HCT116 (cell line): ENCODE measurements around the gene NUMB. TPM values are rescaled to one million over a fixed set of nuclear protein-coding genes. Genes with fewer than 3 reads are reported as not detected.

Source experiments
- ATAC-seq: fragments of 200-7000 bp; cut with Tn5 transposase; 2 replicates; pipeline ENCODE4 v1.9.1; 2020; ENCODE audit warnings: mild to moderate bottlenecking, moderate library complexity
- BruUV-seq: library from RNA; stranded (reverse); fragments of 400-500 nt; replicated peaks from 2 replicates; lab custom pipeline; 2021; lab: Mats Ljungman, UMichigan
- CTCF ChIA-PET: fragments of 300-600 bp; sonication (Branson Sonifier 250); formaldehyde crosslinking; loops from one replicate; lab custom pipeline; 2021; ENCODE audit warnings: antibody characterized with exemption; lab: Charles Lee
- POLR2A ChIA-PET: fragments of 300-600, 350-600 bp; sonication (Branson Sonifier 250); formaldehyde crosslinking; loops from one replicate; lab custom pipeline; 2021; ENCODE audit warnings: antibody characterized with exemption; lab: Charles Lee
- RAD21 ChIA-PET, 2 experiments: fragments of 300-600 bp; sonication (Branson Sonifier 250); formaldehyde crosslinking; loops; one replicate each; lab custom pipeline; 2023; ENCODE audit warnings: low total read pairs in 2 of 2; ENCODE audit not compliant: uncharacterized antibody in 2 of 2, unreplicated experiment in 2 of 2, low non-redundant PET in 1 of 2; lab: Charles Lee
- DNase-seq: peaks from one replicate; pipeline ENCODE4 v3.0.0-alpha.2; 2010; ENCODE audit warnings: low read depth, low spot score
- H2AFZ ChIP-seq: fragments of 200-600 bp; shearing (Covaris generic), sonication (generic); 2 replicates; pipeline ENCODE4 v1.6.1; 2017; ENCODE audit warnings: low read depth, mixed run types, mixed read lengths, antibody characterized with exemption, low read length; ENCODE audit not compliant: poor library complexity, severe bottlenecking
- H3K27ac ChIP-seq: 2 replicates; pipeline ENCODE4 v1.5.1; 2012; ENCODE audit warnings: low read depth, low read length
- H3K27me3 ChIP-seq: fragments of 200-600 bp; sonication (generic); 2 replicates; pipeline ENCODE4 v1.6.1; 2016; ENCODE audit warnings: mixed run types, low read length, mixed read lengths; ENCODE audit not compliant: insufficient read depth
- H3K36me3 ChIP-seq, 2 experiments: fragments of 200-500 bp in 1 of 2; fragments of 200-600 bp in 1 of 2; sonication (Bioruptor generic) in 1 of 2; sonication (generic) in 1 of 2; 2 replicates each; pipeline versions ENCODE4 v1.5.1 to v1.6.1; 2014 to 2016; ENCODE audit warnings: low read length in 2 of 2, inconsistent platforms in 1 of 2, mixed read lengths in 1 of 2, mixed run types in 1 of 2; ENCODE audit not compliant: insufficient read depth in 2 of 2, control insufficient read depth in 1 of 2
- H3K4me1 ChIP-seq, 2 experiments: fragments of 200-600 bp in 1 of 2; sonication (generic) in 1 of 2; 2 replicates each; pipeline versions ENCODE4 v1.5.1 to v1.6.1; 2012 to 2017; ENCODE audit warnings: low read length in 2 of 2, inconsistent platforms in 1 of 2, mild to moderate bottlenecking in 1 of 2, mixed read lengths in 1 of 2, mixed run types in 1 of 2, moderate library complexity in 1 of 2; ENCODE audit not compliant: insufficient read depth in 2 of 2, control insufficient read depth in 1 of 2
- H3K4me2 ChIP-seq: fragments of 200-600 bp; sonication (generic); 2 replicates; pipeline ENCODE4 v1.6.1; 2017; ENCODE audit warnings: mixed run types, low read length, mixed read lengths
- H3K4me3 ChIP-seq, 2 experiments: fragments of 200-600 bp in 1 of 2; sonication (generic) in 1 of 2; replicated peaks in 1 of 2; 2 replicates each; pipeline ENCODE4 v1.5.1; 2011 to 2016; ENCODE audit warnings: low read length in 2 of 2, control low read depth in 1 of 2, low read depth in 1 of 2, mild to moderate bottlenecking in 1 of 2, mixed read lengths in 1 of 2, mixed run types in 1 of 2
- H3K79me2 ChIP-seq: fragments of 200-600 bp; sonication (generic); 2 replicates; pipeline ENCODE4 v1.6.1; 2017; ENCODE audit warnings: mild to moderate bottlenecking, mixed run types, low read length, moderate library complexity, mixed read lengths; ENCODE audit not compliant: insufficient read depth
- H3K9ac ChIP-seq: fragments of 200-600 bp; sonication (generic); 2 replicates; pipeline ENCODE4 v1.6.1; 2016; ENCODE audit warnings: low read length, mixed read lengths
- H3K9me2 ChIP-seq: fragments of 200-600 bp; sonication (generic), shearing (Covaris generic); 2 replicates; pipeline ENCODE4 v1.6.1; 2017; ENCODE audit warnings: mixed run types, mild to moderate bottlenecking, moderate library complexity; ENCODE audit not compliant: insufficient read depth
- H3K9me3 ChIP-seq, 2 experiments: fragments of 200-500 bp in 1 of 2; fragments of 200-600 bp in 1 of 2; sonication (Bioruptor generic) in 1 of 2; sonication (generic) in 1 of 2; 2 replicates each; pipeline ENCODE4 v1.6.1; 2014 to 2017; ENCODE audit warnings: low read length in 2 of 2, mixed read lengths in 2 of 2, inconsistent platforms in 1 of 2, low read depth in 1 of 2, mild to moderate bottlenecking in 1 of 2, mixed run types in 1 of 2, moderate library complexity in 1 of 2; ENCODE audit not compliant: control insufficient read depth in 1 of 2, insufficient read depth in 1 of 2
- H4K20me1 ChIP-seq: fragments of 200-600 bp; sonication (generic), shearing (Covaris generic); 2 replicates; pipeline ENCODE4 v1.6.1; 2017; ENCODE audit warnings: mixed run types, mild to moderate bottlenecking, moderate library complexity; ENCODE audit not compliant: insufficient read depth
- CEBPB ChIP-seq: IDR thresholded peaks from 2 replicates; pipeline ENCODE4 v1.6.1; 2012; ENCODE audit warnings: low read depth
- EGR1 ChIP-seq: IDR thresholded peaks from 2 replicates; pipeline ENCODE4 v1.6.1; 2012; ENCODE audit warnings: low read depth
- ELF1 ChIP-seq: IDR thresholded peaks from 2 replicates; pipeline ENCODE4 v1.6.1; 2012; ENCODE audit warnings: low read depth, borderline replicate concordance
- EZH2 ChIP-seq: fragments of 200-600 bp; sonication (generic); IDR thresholded peaks from 2 replicates; pipeline ENCODE4 v1.6.1; 2017; ENCODE audit warnings: antibody characterized with exemption, mixed run types
- EZH2phosphoT487 ChIP-seq: fragments of 200-600 bp; IDR thresholded peaks from 2 replicates; pipeline ENCODE4 v1.6.1; 2018; ENCODE audit warnings: antibody characterized with exemption, borderline replicate concordance
- FOSL1 ChIP-seq: IDR thresholded peaks from 2 replicates; pipeline ENCODE4 v1.6.1; 2012; ENCODE audit warnings: low read depth
- JUND ChIP-seq: IDR thresholded peaks from 2 replicates; pipeline ENCODE4 v1.6.1; 2012
- POLR2A ChIP-seq: IDR thresholded peaks from 2 replicates; pipeline ENCODE4 v1.7.0; 2011; ENCODE audit warnings: borderline replicate concordance; ENCODE audit not compliant: insufficient read depth, insufficient read length; ENCODE audit errors: extremely low read depth
- POLR2AphosphoS5 ChIP-seq: IDR thresholded peaks from 2 replicates; pipeline ENCODE4 v1.6.1; 2011; ENCODE audit warnings: mild to moderate bottlenecking, low read depth, low read length, moderate library complexity
- SIN3A ChIP-seq: IDR thresholded peaks from 2 replicates; pipeline ENCODE4 v1.6.1; 2012; ENCODE audit warnings: low read depth
- SP1 ChIP-seq: IDR thresholded peaks from 2 replicates; pipeline ENCODE4 v1.6.1; 2012; ENCODE audit warnings: low read depth
- SRF ChIP-seq: IDR thresholded peaks from 2 replicates; pipeline ENCODE4 v1.6.1; 2012; ENCODE audit warnings: low read depth
- intact Hi-C: fragments of 100-400 bp; cut with micrococcal nuclease; formaldehyde crosslinking; loops from 2 replicates; pipeline ENCODE4 v1.10.0; 2022
- total RNA-seq: library from RNA; stranded (reverse); gene quantifications from one replicate; pipeline ENCODE4 v1.2.1, GENCODE V29; 2021; ENCODE audit not compliant: unreplicated experiment
- TF ChIP-seq, protein P1 (sequence below), 3 experiments: fragments of 200-600 bp in 1 of 3; sonication (generic) in 1 of 3; IDR thresholded peaks in 2 of 3; conservative IDR thresholded peaks in 1 of 3; 2 replicates each; pipeline ENCODE4 v1.5.1; 2012 to 2017; ENCODE audit warnings: low read depth in 2 of 3, low read length in 2 of 3, antibody characterized with exemption in 1 of 3, borderline replicate concordance in 1 of 3, control low read depth in 1 of 3, mild to moderate bottlenecking in 1 of 3, mixed read lengths in 1 of 3, mixed run types in 1 of 3, moderate library complexity in 1 of 3; ENCODE audit not compliant: insufficient read depth in 1 of 3
- TF ChIP-seq, protein P2 (sequence below): IDR thresholded peaks from 2 replicates; pipeline ENCODE4 v1.6.1; 2012; ENCODE audit warnings: low read depth
- TF ChIP-seq, protein P3 (sequence below): IDR thresholded peaks from 2 replicates; pipeline ENCODE4 v1.6.1; 2011; ENCODE audit warnings: mild to moderate bottlenecking, low read length, moderate library complexity; ENCODE audit not compliant: insufficient replicate concordance; ENCODE audit errors: extremely low read depth
- TF ChIP-seq, protein P4 (sequence below): IDR thresholded peaks from 2 replicates; pipeline ENCODE4 v1.6.1; 2012

The NUMB gene
- total RNA-seq, 1 experiment from 2014 or later = 43.0 TPM

DNA sequence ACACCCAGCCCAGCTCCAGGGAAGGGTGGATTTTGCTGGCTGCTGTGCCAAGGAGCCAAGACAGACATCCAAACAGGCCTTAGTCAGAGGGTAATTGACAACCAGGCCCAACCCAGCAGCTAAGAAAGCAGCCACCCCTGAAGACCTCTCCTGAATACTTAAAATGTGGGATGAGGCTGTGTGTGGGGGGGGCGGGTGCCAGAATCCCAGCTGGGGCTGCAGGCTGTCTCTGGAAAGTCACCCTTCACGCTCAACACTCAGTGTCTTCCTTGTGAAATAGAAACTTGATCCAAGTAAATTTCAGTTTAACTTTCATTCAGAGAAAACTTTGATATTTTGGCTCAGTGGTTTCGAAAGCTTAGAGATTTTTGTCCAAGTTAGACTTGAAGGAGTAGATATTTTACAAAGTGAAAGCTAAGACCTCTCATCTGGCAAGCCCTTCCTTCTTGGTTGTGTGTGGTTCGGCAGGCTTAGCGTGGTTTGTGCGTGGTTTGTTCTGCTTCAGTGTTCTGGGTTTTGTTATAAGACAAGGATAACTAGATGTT lies 215.9 kb downstream of the NUMB start:
- H4K20me1 ChIP-seq = no peaks in the 10 kb centered on the region
- intact Hi-C loops = no loop called here
- POLR2A ChIA-PET = no interaction called here
- no peak overlapping the region for H3K27ac ChIP-seq
- H3K4me1 ChIP-seq = peaks cover 9 to 11% of the 10 kb centered on the region in 2 experiments
- ATAC-seq (no peak), DNase-seq (no peak)
- BruUV-seq = no TSS peak
- no peaks in the 10 kb centered on the region for H3K36me3 ChIP-seq
- H3K4me3 ChIP-seq = no peak overlapping the region
- CTCF ChIA-PET = no interaction called here
- RAD21 ChIA-PET = no interaction called here
- TF ChIP-seq SP1 = no peak
- TF ChIP-seq EZH2phosphoT487 = no peak
- TF ChIP-seq CEBPB = no peak
- TF ChIP-seq SIN3A = no peak
- TF ChIP-seq ELF1 = no peak
- TF ChIP-seq FOSL1 = no peak
- TF ChIP-seq, protein P1, sequence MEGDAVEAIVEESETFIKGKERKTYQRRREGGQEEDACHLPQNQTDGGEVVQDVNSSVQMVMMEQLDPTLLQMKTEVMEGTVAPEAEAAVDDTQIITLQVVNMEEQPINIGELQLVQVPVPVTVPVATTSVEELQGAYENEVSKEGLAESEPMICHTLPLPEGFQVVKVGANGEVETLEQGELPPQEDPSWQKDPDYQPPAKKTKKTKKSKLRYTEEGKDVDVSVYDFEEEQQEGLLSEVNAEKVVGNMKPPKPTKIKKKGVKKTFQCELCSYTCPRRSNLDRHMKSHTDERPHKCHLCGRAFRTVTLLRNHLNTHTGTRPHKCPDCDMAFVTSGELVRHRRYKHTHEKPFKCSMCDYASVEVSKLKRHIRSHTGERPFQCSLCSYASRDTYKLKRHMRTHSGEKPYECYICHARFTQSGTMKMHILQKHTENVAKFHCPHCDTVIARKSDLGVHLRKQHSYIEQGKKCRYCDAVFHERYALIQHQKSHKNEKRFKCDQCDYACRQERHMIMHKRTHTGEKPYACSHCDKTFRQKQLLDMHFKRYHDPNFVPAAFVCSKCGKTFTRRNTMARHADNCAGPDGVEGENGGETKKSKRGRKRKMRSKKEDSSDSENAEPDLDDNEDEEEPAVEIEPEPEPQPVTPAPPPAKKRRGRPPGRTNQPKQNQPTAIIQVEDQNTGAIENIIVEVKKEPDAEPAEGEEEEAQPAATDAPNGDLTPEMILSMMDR (IDR thresholded peaks at IDR 0.05 in 2 of 3, conservative IDR thresholded peaks at IDR 0.05 in 1 of 3; ENCODE audit: borderline replicate concordance in 1 of 3, insufficient read depth in 1 of 3, low read depth in 2 of 3, low read length in 2 of 3) = no peak
- TF ChIP-seq POLR2AphosphoS5 = no peak
- TF ChIP-seq, protein P2, sequence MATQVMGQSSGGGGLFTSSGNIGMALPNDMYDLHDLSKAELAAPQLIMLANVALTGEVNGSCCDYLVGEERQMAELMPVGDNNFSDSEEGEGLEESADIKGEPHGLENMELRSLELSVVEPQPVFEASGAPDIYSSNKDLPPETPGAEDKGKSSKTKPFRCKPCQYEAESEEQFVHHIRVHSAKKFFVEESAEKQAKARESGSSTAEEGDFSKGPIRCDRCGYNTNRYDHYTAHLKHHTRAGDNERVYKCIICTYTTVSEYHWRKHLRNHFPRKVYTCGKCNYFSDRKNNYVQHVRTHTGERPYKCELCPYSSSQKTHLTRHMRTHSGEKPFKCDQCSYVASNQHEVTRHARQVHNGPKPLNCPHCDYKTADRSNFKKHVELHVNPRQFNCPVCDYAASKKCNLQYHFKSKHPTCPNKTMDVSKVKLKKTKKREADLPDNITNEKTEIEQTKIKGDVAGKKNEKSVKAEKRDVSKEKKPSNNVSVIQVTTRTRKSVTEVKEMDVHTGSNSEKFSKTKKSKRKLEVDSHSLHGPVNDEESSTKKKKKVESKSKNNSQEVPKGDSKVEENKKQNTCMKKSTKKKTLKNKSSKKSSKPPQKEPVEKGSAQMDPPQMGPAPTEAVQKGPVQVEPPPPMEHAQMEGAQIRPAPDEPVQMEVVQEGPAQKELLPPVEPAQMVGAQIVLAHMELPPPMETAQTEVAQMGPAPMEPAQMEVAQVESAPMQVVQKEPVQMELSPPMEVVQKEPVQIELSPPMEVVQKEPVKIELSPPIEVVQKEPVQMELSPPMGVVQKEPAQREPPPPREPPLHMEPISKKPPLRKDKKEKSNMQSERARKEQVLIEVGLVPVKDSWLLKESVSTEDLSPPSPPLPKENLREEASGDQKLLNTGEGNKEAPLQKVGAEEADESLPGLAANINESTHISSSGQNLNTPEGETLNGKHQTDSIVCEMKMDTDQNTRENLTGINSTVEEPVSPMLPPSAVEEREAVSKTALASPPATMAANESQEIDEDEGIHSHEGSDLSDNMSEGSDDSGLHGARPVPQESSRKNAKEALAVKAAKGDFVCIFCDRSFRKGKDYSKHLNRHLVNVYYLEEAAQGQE = no peak
- TF ChIP-seq JUND = no peak
- TF ChIP-seq SRF = no peak
- no peak for TF ChIP-seq POLR2A
- TF ChIP-seq EZH2 = no peak
- TF ChIP-seq, protein P3, sequence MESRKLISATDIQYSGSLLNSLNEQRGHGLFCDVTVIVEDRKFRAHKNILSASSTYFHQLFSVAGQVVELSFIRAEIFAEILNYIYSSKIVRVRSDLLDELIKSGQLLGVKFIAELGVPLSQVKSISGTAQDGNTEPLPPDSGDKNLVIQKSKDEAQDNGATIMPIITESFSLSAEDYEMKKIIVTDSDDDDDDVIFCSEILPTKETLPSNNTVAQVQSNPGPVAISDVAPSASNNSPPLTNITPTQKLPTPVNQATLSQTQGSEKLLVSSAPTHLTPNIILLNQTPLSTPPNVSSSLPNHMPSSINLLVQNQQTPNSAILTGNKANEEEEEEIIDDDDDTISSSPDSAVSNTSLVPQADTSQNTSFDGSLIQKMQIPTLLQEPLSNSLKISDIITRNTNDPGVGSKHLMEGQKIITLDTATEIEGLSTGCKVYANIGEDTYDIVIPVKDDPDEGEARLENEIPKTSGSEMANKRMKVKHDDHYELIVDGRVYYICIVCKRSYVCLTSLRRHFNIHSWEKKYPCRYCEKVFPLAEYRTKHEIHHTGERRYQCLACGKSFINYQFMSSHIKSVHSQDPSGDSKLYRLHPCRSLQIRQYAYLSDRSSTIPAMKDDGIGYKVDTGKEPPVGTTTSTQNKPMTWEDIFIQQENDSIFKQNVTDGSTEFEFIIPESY = no peak
- no peak for TF ChIP-seq EGR1
- TF ChIP-seq, protein P4, sequence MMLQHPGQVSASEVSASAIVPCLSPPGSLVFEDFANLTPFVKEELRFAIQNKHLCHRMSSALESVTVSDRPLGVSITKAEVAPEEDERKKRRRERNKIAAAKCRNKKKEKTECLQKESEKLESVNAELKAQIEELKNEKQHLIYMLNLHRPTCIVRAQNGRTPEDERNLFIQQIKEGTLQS = no peak
- no peaks in the 10 kb centered on the region for H3K79me2 ChIP-seq
- H3K9ac ChIP-seq = no peak overlapping the region
- H3K27me3 ChIP-seq = no peaks in the 10 kb centered on the region
- no peaks in the 10 kb centered on the region for H3K9me2 ChIP-seq
- no peak overlapping the region for H3K4me2 ChIP-seq
- H3K9me3 ChIP-seq = no peaks in the 10 kb centered on the region
- H2AFZ ChIP-seq = no peak overlapping the region
